HCT116 (cell line): ENCODE measurements around the gene EMSY. TPM values are rescaled to one million over a fixed set of nuclear protein-coding genes. Genes with fewer than 3 reads are reported as not detected.

Source experiments
- ATAC-seq: fragments of 200-7000 bp; cut with Tn5 transposase; 2 replicates; pipeline ENCODE4 v1.9.1; 2020; ENCODE audit warnings: mild to moderate bottlenecking, moderate library complexity
- BruUV-seq: library from RNA; stranded (reverse); fragments of 400-500 nt; replicated peaks from 2 replicates; lab custom pipeline; 2021; lab: Mats Ljungman, UMichigan
- CTCF ChIA-PET: fragments of 300-600 bp; sonication (Branson Sonifier 250); formaldehyde crosslinking; loops from one replicate; lab custom pipeline; 2021; ENCODE audit warnings: antibody characterized with exemption; lab: Charles Lee
- POLR2A ChIA-PET: fragments of 300-600, 350-600 bp; sonication (Branson Sonifier 250); formaldehyde crosslinking; loops from one replicate; lab custom pipeline; 2021; ENCODE audit warnings: antibody characterized with exemption; lab: Charles Lee
- RAD21 ChIA-PET, 2 experiments: fragments of 300-600 bp; sonication (Branson Sonifier 250); formaldehyde crosslinking; loops; one replicate each; lab custom pipeline; 2023; ENCODE audit warnings: low total read pairs in 2 of 2; ENCODE audit not compliant: uncharacterized antibody in 2 of 2, unreplicated experiment in 2 of 2, low non-redundant PET in 1 of 2; lab: Charles Lee
- DNase-seq: peaks from one replicate; pipeline ENCODE4 v3.0.0-alpha.2; 2010; ENCODE audit warnings: low read depth, low spot score
- H2AFZ ChIP-seq: fragments of 200-600 bp; shearing (Covaris generic), sonication (generic); 2 replicates; pipeline ENCODE4 v1.6.1; 2017; ENCODE audit warnings: low read depth, mixed run types, mixed read lengths, antibody characterized with exemption, low read length; ENCODE audit not compliant: poor library complexity, severe bottlenecking
- H3K27ac ChIP-seq: 2 replicates; pipeline ENCODE4 v1.5.1; 2012; ENCODE audit warnings: low read depth, low read length
- H3K27me3 ChIP-seq: fragments of 200-600 bp; sonication (generic); 2 replicates; pipeline ENCODE4 v1.6.1; 2016; ENCODE audit warnings: mixed run types, low read length, mixed read lengths; ENCODE audit not compliant: insufficient read depth
- H3K36me3 ChIP-seq, 2 experiments: fragments of 200-500 bp in 1 of 2; fragments of 200-600 bp in 1 of 2; sonication (Bioruptor generic) in 1 of 2; sonication (generic) in 1 of 2; 2 replicates each; pipeline versions ENCODE4 v1.5.1 to v1.6.1; 2014 to 2016; ENCODE audit warnings: low read length in 2 of 2, inconsistent platforms in 1 of 2, mixed read lengths in 1 of 2, mixed run types in 1 of 2; ENCODE audit not compliant: insufficient read depth in 2 of 2, control insufficient read depth in 1 of 2
- H3K4me1 ChIP-seq, 2 experiments: fragments of 200-600 bp in 1 of 2; sonication (generic) in 1 of 2; 2 replicates each; pipeline versions ENCODE4 v1.5.1 to v1.6.1; 2012 to 2017; ENCODE audit warnings: low read length in 2 of 2, inconsistent platforms in 1 of 2, mild to moderate bottlenecking in 1 of 2, mixed read lengths in 1 of 2, mixed run types in 1 of 2, moderate library complexity in 1 of 2; ENCODE audit not compliant: insufficient read depth in 2 of 2, control insufficient read depth in 1 of 2
- H3K4me2 ChIP-seq: fragments of 200-600 bp; sonication (generic); 2 replicates; pipeline ENCODE4 v1.6.1; 2017; ENCODE audit warnings: mixed run types, low read length, mixed read lengths
- H3K4me3 ChIP-seq, 2 experiments: fragments of 200-600 bp in 1 of 2; sonication (generic) in 1 of 2; replicated peaks in 1 of 2; 2 replicates each; pipeline ENCODE4 v1.5.1; 2011 to 2016; ENCODE audit warnings: low read length in 2 of 2, control low read depth in 1 of 2, low read depth in 1 of 2, mild to moderate bottlenecking in 1 of 2, mixed read lengths in 1 of 2, mixed run types in 1 of 2
- H3K79me2 ChIP-seq: fragments of 200-600 bp; sonication (generic); 2 replicates; pipeline ENCODE4 v1.6.1; 2017; ENCODE audit warnings: mild to moderate bottlenecking, mixed run types, low read length, moderate library complexity, mixed read lengths; ENCODE audit not compliant: insufficient read depth
- H3K9ac ChIP-seq: fragments of 200-600 bp; sonication (generic); 2 replicates; pipeline ENCODE4 v1.6.1; 2016; ENCODE audit warnings: low read length, mixed read lengths
- H3K9me2 ChIP-seq: fragments of 200-600 bp; sonication (generic), shearing (Covaris generic); 2 replicates; pipeline ENCODE4 v1.6.1; 2017; ENCODE audit warnings: mixed run types, mild to moderate bottlenecking, moderate library complexity; ENCODE audit not compliant: insufficient read depth
- H3K9me3 ChIP-seq, 2 experiments: fragments of 200-500 bp in 1 of 2; fragments of 200-600 bp in 1 of 2; sonication (Bioruptor generic) in 1 of 2; sonication (generic) in 1 of 2; 2 replicates each; pipeline ENCODE4 v1.6.1; 2014 to 2017; ENCODE audit warnings: low read length in 2 of 2, mixed read lengths in 2 of 2, inconsistent platforms in 1 of 2, low read depth in 1 of 2, mild to moderate bottlenecking in 1 of 2, mixed run types in 1 of 2, moderate library complexity in 1 of 2; ENCODE audit not compliant: control insufficient read depth in 1 of 2, insufficient read depth in 1 of 2
- H4K20me1 ChIP-seq: fragments of 200-600 bp; sonication (generic), shearing (Covaris generic); 2 replicates; pipeline ENCODE4 v1.6.1; 2017; ENCODE audit warnings: mixed run types, mild to moderate bottlenecking, moderate library complexity; ENCODE audit not compliant: insufficient read depth
- CBX3 ChIP-seq: IDR thresholded peaks from 2 replicates; pipeline ENCODE4 v1.6.1; 2012; ENCODE audit warnings: low read depth
- JUND ChIP-seq: IDR thresholded peaks from 2 replicates; pipeline ENCODE4 v1.6.1; 2012
- SIN3A ChIP-seq: IDR thresholded peaks from 2 replicates; pipeline ENCODE4 v1.6.1; 2012; ENCODE audit warnings: low read depth
- intact Hi-C: fragments of 100-400 bp; cut with micrococcal nuclease; formaldehyde crosslinking; loops from 2 replicates; pipeline ENCODE4 v1.10.0; 2022
- total RNA-seq: library from RNA; stranded (reverse); gene quantifications from one replicate; pipeline ENCODE4 v1.2.1, GENCODE V29; 2021; ENCODE audit not compliant: unreplicated experiment
- TF ChIP-seq, protein P1 (sequence below): IDR thresholded peaks from 2 replicates; pipeline ENCODE4 v1.6.1; 2012
- TF ChIP-seq, protein P2 (sequence below): IDR thresholded peaks from 2 replicates; pipeline ENCODE4 v1.6.1; 2012; ENCODE audit warnings: low read depth

The EMSY gene
- total RNA-seq, 1 experiment from 2014 or later = 22.7 TPM

DNA sequence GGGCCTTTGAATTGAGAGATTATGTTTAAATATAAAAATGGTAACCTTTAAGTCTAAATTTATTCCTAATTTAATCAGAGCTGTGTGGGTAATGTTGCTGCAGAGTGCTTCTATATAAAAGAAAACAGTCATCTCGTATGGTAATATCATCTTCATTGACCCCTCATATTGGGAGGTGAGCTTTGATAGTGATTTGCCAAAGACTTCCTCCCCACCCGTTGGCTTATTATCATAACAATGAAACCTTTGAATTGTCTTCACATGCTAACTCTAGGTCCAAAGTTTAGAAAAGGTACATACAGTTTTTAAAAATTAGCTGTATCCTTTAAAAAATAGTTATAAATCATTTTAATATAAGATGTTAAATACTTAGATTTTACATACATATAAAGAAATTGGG, 3.7 kb downstream of the EMSY start:
- ChIA-PET CTCF (no interaction called here), POLR2A (no interaction called here)

More for the DNA sequence above, 3.7 kb downstream of the EMSY start:
- no TSS peak for BruUV-seq
- Histone ChIP-seq H3K27ac (no peak overlapping the region), H2AFZ (no peak overlapping the region), H3K9me2 (no peaks in the 10 kb centered on the region), H3K9ac (no peak overlapping the region), H4K20me1 (no peaks in the 10 kb centered on the region), H3K79me2 (peaks cover 44% of the 10 kb centered on the region), H3K4me3 (no peak overlapping the region), H3K9me3 (no peaks in the 10 kb centered on the region), H3K4me2 (no peak overlapping the region), H3K4me1 (peaks cover 6% of the 10 kb centered on the region in 2 experiments), H3K36me3 (peaks cover 8 to 13% of the 10 kb centered on the region in 2 experiments; a peak in 3 of 4 replicates), H3K27me3 (no peaks in the 10 kb centered on the region)
- DNase-seq = no peak
- no peak for ATAC-seq
- intact Hi-C loops = no loop called here
- RAD21 ChIA-PET = no interaction called here
- TF ChIP-seq SIN3A = no peak
- TF ChIP-seq CBX3 = no peak
- TF ChIP-seq, protein P1, sequence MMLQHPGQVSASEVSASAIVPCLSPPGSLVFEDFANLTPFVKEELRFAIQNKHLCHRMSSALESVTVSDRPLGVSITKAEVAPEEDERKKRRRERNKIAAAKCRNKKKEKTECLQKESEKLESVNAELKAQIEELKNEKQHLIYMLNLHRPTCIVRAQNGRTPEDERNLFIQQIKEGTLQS = no peak
- TF ChIP-seq, protein P2, sequence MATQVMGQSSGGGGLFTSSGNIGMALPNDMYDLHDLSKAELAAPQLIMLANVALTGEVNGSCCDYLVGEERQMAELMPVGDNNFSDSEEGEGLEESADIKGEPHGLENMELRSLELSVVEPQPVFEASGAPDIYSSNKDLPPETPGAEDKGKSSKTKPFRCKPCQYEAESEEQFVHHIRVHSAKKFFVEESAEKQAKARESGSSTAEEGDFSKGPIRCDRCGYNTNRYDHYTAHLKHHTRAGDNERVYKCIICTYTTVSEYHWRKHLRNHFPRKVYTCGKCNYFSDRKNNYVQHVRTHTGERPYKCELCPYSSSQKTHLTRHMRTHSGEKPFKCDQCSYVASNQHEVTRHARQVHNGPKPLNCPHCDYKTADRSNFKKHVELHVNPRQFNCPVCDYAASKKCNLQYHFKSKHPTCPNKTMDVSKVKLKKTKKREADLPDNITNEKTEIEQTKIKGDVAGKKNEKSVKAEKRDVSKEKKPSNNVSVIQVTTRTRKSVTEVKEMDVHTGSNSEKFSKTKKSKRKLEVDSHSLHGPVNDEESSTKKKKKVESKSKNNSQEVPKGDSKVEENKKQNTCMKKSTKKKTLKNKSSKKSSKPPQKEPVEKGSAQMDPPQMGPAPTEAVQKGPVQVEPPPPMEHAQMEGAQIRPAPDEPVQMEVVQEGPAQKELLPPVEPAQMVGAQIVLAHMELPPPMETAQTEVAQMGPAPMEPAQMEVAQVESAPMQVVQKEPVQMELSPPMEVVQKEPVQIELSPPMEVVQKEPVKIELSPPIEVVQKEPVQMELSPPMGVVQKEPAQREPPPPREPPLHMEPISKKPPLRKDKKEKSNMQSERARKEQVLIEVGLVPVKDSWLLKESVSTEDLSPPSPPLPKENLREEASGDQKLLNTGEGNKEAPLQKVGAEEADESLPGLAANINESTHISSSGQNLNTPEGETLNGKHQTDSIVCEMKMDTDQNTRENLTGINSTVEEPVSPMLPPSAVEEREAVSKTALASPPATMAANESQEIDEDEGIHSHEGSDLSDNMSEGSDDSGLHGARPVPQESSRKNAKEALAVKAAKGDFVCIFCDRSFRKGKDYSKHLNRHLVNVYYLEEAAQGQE = no peak
- no peak for TF ChIP-seq JUND
